Ramos (cell line): ENCODE results near the gene GRIK1.

Source experiments
- in situ Hi-C: fragments of 300-500 bp; cut with MboI; formaldehyde crosslinking; loops from one replicate; pipeline ENCODE4 v1.14.3; 2022; ENCODE audit warnings: low sequenced_read_pairs; ENCODE audit not compliant: unreplicated experiment

GRIK1 gene

GRCh38 chr21:29920938-29921337, 18.9 kb downstream of the GRIK1 start:
- in situ Hi-C loops, result no loop called here

GRCh38 chr21:29914326-29914725, 25.5 kb downstream of the GRIK1 start:
- in situ Hi-C loops, result no loop called here

GRCh38 chr21:29909571-29909970, 30.2 kb downstream of the GRIK1 start:
- in situ Hi-C loops, result no loop called here

GRCh38 chr21:29904359-29905282, 35.2 kb downstream of the GRIK1 start:
- in situ Hi-C loops, result no loop called here

GRCh38 chr21:29896884-29897283, 42.9 kb downstream of the GRIK1 start:
- in situ Hi-C loops, result no loop called here

GRCh38 chr21:29893687-29894086, 46.1 kb downstream of the GRIK1 start:
- in situ Hi-C loops, result no loop called here

GRCh38 chr21:29892379-29892778, 47.4 kb downstream of the GRIK1 start:
- in situ Hi-C loops, result no loop called here

- in situ Hi-C loops, result no loop called here
Observed at GRCh38 chr21:29888437-29888836, 51.4 kb downstream of the GRIK1 start.

GRCh38 chr21:29887313-29888009, 52.3 kb downstream of the GRIK1 start:
- in situ Hi-C loops, result no loop called here

GRCh38 chr21:29885491-29885890, 54.3 kb downstream of the GRIK1 start:
- in situ Hi-C loops, result no loop called here

- in situ Hi-C loops, result no loop called here
Observed at GRCh38 chr21:29875873-29876272, 63.9 kb downstream of the GRIK1 start.

GRCh38 chr21:29875036-29875716, 64.6 kb downstream of the GRIK1 start:
- in situ Hi-C loops, result no loop called here

- in situ Hi-C loops, result no loop called here
Observed at GRCh38 chr21:29873908-29874307, 65.9 kb downstream of the GRIK1 start.

- in situ Hi-C loops, result no loop called here
Observed at GRCh38 chr21:29870814-29871213, 69.0 kb downstream of the GRIK1 start.

GRCh38 chr21:29867796-29868195, 72.0 kb downstream of the GRIK1 start:
- in situ Hi-C loops, result no loop called here

GRCh38 chr21:29860346-29860745, 79.5 kb downstream of the GRIK1 start:
- in situ Hi-C loops, result no loop called here

- in situ Hi-C loops, result no loop called here
Observed at GRCh38 chr21:29857150-29857549, 82.6 kb downstream of the GRIK1 start.

- in situ Hi-C loops, result no loop called here
Observed at GRCh38 chr21:29854795-29855194, 85.0 kb downstream of the GRIK1 start.

- in situ Hi-C loops, result no loop called here
Observed at GRCh38 chr21:29851611-29852010, 88.2 kb downstream of the GRIK1 start.

- in situ Hi-C loops, result loop anchor here (25.0 kb wide), 1 partner anchor 762 kb away; no protein-coding TSS in a partner anchor
Observed at GRCh38 chr21:29849735-29850176, 90.0 kb downstream of the GRIK1 start.

GRCh38 chr21:29843804-29844203, 96.0 kb downstream of the GRIK1 start:
- in situ Hi-C loops, result loop anchor here (25.0 kb wide), 1 partner anchor 757 kb away; no protein-coding TSS in a partner anchor
